Prostate gland (tissue), 2 donors: ENCODE results near the gene LRRC1. TPM values are rescaled to one million over a fixed set of nuclear protein-coding genes. Genes with fewer than 3 reads are reported as not detected.
A peak's percentile ranks its signal among the peaks of the same experiment; 100 is the strongest.

Experiments used
- DNase-seq: peaks from one replicate; pipeline ENCODE4 v3.0.0-alpha.2; 2019; ENCODE audit warnings: low spot score
- H3K27ac ChIP-seq, 2 donors: fragments of 200-600 bp; sonication (generic); 2 replicates each; pipeline ENCODE4 v1.5.1; 2017 to 2019
- H3K27me3 ChIP-seq: fragments of 200-600 bp; sonication (generic); replicated peaks from 2 replicates; pipeline ENCODE4 v1.5.1; 2019; ENCODE audit not compliant: insufficient read depth
- H3K36me3 ChIP-seq, 2 donors: fragments of 200-600 bp; sonication (generic); 1 replicate in 1 of 2; 2 replicates in 1 of 2; pipeline versions ENCODE4 v1.5.1 to v1.8.1; 2017 to 2019
- H3K4me1 ChIP-seq: fragments of 200-600 bp; sonication (generic); replicated peaks from 2 replicates; pipeline ENCODE4 v1.5.1; 2019
- H3K4me3 ChIP-seq, 2 donors: fragments of 200-600 bp; sonication (generic); 2 replicates each; pipeline ENCODE4 v1.5.1; 2017 to 2019
- H3K9me3 ChIP-seq: fragments of 200-600 bp; sonication (generic); 2 replicates; pipeline ENCODE4 v1.5.1; 2017
- CTCF ChIP-seq, 4 experiments: fragments of 200-600 bp in 2 of 4; fragments of 450-650 bp in 2 of 4; sonication (generic) in 2 of 4; IDR thresholded peaks; 1 replicate in 3 of 4; 2 replicates in 1 of 4; pipeline ENCODE4 v1.5.1; 2016 to 2019; ENCODE audit warnings: antibody characterized with exemption in 4 of 4, mild to moderate bottlenecking in 2 of 4, moderate library complexity in 2 of 4
- POLR2A ChIP-seq: fragments of 450-650 bp; IDR thresholded peaks from one replicate; pipeline ENCODE4 v1.6.1; 2016; ENCODE audit warnings: antibody characterized with exemption, mild to moderate bottlenecking
- POLR2AphosphoS5 ChIP-seq: sonication (generic); formaldehyde crosslinking; IDR thresholded peaks from one replicate; pipeline ENCODE4 v1.6.1; 2017; ENCODE audit warnings: antibody characterized with exemption
- WGBS: methylation state at CpG from one replicate; pipeline ENCODE4 v1.1.5; 2018; 5-methylcytosine and 5-hydroxymethylcytosine counted together
- intact Hi-C: fragments of 100-400 bp; cut with DNase I; formaldehyde crosslinking; loops from one replicate; pipeline ENCODE4 v1.14.2; 2022
- total RNA-seq, 2 donors: library from RNA; depleted of rRNA; stranded (reverse); fragments of >200 nt; gene quantifications; one replicate each; pipeline ENCODE4 v1.1.0, GENCODE V29; 2016

LRRC1 gene
- total RNA-seq, 2 donors from 2014 or later = 25.0 to 25.6 TPM

DNA sequence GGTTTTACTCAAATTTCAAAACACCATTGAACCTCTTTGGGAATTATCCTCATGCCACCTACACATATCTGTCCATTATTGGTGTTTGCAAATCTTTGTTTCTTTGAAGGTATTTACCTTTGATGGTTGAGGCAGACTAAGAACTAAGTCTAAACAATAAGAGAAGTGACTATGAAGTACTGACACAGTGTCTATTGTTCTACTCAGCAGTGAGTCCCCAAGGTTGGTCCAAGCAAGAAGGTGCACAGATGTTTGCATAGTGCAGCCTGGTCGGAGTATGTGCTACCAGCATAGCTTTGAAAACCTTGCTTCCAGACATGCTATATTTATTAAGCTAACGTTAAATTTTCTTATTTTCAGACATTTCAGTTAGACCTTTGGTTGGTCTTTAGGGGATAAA is 19.5 kb downstream of the LRRC1 start:
- intact Hi-C loops = no loop called here
- DNase-seq = no peak
- WGBS = 76% methylated on average over 2 of the region's 2 CpGs

DNA sequence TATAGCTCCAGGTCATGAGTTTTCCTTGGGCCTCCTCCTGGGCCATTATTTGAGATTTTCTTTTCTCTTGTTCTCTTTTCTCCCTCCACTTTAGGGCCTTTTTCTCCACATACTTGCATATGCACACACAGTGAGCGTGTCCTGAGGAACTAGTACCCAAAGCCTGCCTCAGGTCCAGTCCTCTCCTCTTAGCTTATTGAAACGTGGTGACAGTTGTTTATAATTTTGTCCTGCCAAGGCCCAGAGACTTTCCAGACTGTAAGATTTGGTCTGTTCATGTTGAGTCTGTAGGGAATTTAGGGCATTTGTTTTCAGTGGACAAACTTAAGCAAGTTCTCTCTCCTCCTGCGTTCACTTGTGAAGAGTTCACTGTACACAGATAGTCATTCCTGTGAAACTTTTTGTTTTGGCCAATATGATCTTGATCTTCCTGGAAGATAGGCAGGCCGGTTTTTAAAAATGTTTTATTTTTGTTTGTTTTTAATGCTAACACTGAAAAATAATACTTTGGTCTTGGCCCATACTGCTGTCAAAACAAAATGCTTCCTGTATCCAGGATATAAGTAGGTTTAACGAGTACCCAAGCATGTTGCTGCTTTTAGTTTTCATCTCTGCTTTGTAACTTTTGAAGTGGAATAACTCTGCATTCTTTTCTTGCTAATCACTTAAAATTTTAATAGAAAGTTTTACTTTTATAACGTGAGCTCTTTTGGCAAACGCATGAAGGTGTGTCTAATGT is 20.7 kb downstream of the LRRC1 start:
- Histone ChIP-seq H3K4me1 (peaks cover 4% of the 10 kb centered on the region), H3K27ac (peak overlapping the region; percentile 14 to 58), H3K9me3 (no peaks in the 10 kb centered on the region), H3K27me3 (no peaks in the 10 kb centered on the region), H3K36me3 (no peaks in the 10 kb centered on the region), H3K4me3 (no peak overlapping the region)
- intact Hi-C loops = no loop called here
- TF ChIP-seq CTCF (IDR thresholded peaks at IDR 0.05) = no peak
- TF ChIP-seq POLR2AphosphoS5 = peak; percentile 15
- TF ChIP-seq POLR2A = no peak
- DNase-seq = no peak
- 18% methylated on average over 7 of the region's 7 CpGs for WGBS

More for the DNA sequence above, 19.5 kb downstream of the LRRC1 start:
- Histone ChIP-seq H3K4me1 (peaks cover 4% of the 10 kb centered on the region), H3K27me3 (no peaks in the 10 kb centered on the region), H3K27ac (no peak overlapping the region), H3K4me3 (no peak overlapping the region), H3K9me3 (no peaks in the 10 kb centered on the region), H3K36me3 (no peaks in the 10 kb centered on the region)
- no peak for TF ChIP-seq CTCF (IDR thresholded peaks at IDR 0.05)
- no peak for TF ChIP-seq POLR2AphosphoS5
- TF ChIP-seq POLR2A = no peak

GRCh38 chr6:53818858-53819609 is 24.2 kb downstream of the LRRC1 start:
- Histone ChIP-seq H3K4me3 (no peak overlapping the region), H3K9me3 (no peaks in the 10 kb centered on the region), H3K27ac (no peak overlapping the region), H3K4me1 (no peaks in the 10 kb centered on the region), H3K27me3 (no peaks in the 10 kb centered on the region), H3K36me3 (no peaks in the 10 kb centered on the region)
- intact Hi-C loops = no loop called here
- DNase-seq = no peak
- 56% methylated on average over 3 of the region's 3 CpGs for WGBS
- TF ChIP-seq POLR2A = no peak
- no peak for TF ChIP-seq CTCF (IDR thresholded peaks at IDR 0.05)
- TF ChIP-seq POLR2AphosphoS5 = no peak

DNA sequence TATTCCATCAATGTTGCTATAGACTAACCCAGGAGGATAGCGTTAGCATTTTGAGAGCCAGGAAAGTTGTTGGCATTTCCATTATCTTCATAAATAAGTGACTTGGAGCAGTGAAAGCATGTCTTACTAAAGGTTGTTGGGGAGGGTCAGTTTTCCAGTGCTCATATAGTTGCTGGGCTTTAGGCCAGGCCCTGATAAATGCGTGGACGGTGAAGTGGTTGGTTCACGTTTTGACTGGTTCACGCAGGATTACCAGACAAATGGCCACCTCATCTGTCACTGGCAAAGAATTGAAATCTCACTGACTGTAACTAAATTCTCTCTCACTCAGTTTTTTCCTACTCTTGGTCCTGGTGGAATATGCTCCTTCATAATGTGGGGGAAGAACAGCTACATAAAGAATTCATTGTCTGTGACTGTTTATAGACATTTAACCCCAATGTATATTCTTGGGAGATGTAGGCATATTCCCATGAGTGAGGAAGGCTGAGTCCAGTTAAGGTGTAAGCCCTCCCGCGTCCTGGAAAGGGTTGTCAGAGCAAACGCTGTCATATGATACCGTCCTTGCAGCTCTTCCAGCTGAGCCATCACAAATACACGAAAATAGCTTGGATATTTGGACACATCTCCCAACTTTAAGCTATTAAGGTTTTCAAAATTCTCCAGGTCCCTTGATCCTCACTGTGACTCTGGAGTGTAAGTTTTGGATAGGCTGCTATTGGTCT is 27.8 kb downstream of the LRRC1 start:
- Histone ChIP-seq H3K4me1 (no peaks in the 10 kb centered on the region), H3K36me3 (no peaks in the 10 kb centered on the region), H3K4me3 (no peak overlapping the region), H3K9me3 (no peaks in the 10 kb centered on the region), H3K27ac (no peak overlapping the region), H3K27me3 (no peaks in the 10 kb centered on the region)
- intact Hi-C loops = no loop called here
- TF ChIP-seq POLR2A (no peak), CTCF (IDR thresholded peaks at IDR 0.05) (no peak), POLR2AphosphoS5 (no peak)
- no peak for DNase-seq
- WGBS = 67% methylated on average over 10 of the region's 10 CpGs
